Measurements from ENCODE around the gene AKAP6.

Gene AKAP6

GRCh38 chr14:32883188-32883587 is 554.1 kb downstream of the AKAP6 start:
- no peak for TF ChIP-seq CTCF (IDR thresholded peaks at IDR 0.05; ENCODE audit: borderline replicate concordance, insufficient read depth, low read depth, low read length)

More at GRCh38 chr14:32883188-32883587, 554.1 kb downstream of the AKAP6 start:
- no peak overlapping the region for H3K4me3 ChIP-seq (ENCODE audit: low read depth, low read length)

Data from GM12875 (cell line).